Hindlimb muscle (tissue), 1 donor: Measurements from ENCODE around the gene HERC2. TPM values are rescaled to one million over a fixed set of nuclear protein-coding genes. Genes with fewer than 3 reads are reported as not detected.
A peak's percentile ranks its signal among the peaks of the same experiment; 100 is the strongest.
"Not testable (repeated sequence)": the region's sequence is repeated elsewhere in the genome, so short reads cannot be mapped to it uniquely, and the experiment has no call there.

Source experiments
- DNase-seq: peaks from one replicate; pipeline ENCODE4 v3.0.0-alpha.2; 2013
- polyA plus RNA-seq: library from polyadenylated mRNA; unstranded; fragments of 120-200 nt; gene quantifications from one replicate; pipeline ENCODE4 v1.2.1, GENCODE V29; 2013; ENCODE audit not compliant: insufficient read length

The HERC2 gene
- polyA plus RNA-seq, 1 donor: 38.3 TPM

DNA sequence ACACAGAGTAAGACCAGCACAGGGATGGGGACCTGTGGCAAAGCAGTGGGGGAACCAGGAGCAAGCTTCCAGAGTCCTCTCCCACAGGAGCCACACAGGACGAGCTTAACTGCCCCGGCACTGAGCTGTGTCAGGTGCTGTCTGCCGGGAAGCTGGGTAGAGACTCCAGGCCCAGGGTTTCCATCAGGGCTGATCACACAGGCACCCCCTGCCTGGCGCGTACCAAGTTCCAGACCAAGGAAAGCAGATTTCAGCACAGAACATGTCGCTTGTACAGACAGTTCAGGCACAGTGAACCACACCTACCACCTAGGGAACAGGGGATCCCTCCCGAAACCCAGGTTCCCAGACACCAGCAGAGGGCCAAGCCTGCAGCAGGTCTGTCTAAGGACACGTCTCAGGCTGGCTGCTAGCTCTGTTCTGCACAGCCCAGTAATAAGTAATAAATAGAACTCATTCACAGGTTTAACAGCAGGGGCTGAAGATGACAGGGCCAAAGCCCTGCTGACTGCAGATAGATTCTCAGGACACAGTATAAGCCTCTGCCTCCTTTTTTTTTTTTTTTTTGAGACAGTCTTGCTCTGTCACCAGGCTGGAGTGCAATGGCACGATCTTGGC, 192.6 kb downstream of the HERC2 start:
- no peak for DNase-seq

DNA sequence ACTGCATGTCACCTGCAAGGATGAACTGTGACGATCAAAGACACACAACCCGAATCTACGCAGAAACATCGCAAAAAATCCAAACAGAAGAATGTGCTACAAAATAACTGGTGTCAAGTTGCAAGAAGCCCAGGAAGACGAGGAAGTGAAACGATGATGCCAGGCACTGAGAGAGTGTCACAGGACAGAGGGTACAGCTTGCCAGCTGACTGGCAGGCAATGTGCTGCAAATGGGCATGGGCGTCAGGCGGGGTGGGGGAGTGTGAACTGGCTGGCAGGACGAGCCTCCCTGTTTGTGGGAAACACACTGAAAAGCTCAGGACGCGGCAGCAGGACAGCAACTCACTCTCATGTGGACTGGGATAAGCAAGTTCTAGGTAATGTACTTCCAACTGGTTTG, 193.9 kb downstream of the HERC2 start:
- no peak for DNase-seq

DNA sequence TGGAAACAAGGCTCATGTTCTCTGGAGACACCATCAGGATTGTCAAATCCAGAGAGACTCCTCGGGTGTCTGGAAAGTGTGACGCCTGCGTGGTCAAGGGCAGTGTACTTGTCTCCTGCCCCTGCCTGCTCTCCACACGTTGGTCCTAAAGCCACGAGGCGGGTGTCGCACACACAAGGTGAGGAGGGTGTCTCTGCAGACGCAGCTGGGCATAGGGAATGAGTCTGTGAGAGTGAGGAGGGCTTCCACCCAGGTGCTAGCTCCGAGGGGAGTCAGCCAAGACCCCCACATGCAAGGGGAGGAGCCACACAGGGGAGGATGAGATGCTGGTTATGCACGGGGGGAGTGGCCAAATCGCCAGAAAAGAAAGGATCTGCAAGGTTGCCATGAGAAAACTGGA, 194.9 kb downstream of the HERC2 start:
- no peak for DNase-seq

DNA sequence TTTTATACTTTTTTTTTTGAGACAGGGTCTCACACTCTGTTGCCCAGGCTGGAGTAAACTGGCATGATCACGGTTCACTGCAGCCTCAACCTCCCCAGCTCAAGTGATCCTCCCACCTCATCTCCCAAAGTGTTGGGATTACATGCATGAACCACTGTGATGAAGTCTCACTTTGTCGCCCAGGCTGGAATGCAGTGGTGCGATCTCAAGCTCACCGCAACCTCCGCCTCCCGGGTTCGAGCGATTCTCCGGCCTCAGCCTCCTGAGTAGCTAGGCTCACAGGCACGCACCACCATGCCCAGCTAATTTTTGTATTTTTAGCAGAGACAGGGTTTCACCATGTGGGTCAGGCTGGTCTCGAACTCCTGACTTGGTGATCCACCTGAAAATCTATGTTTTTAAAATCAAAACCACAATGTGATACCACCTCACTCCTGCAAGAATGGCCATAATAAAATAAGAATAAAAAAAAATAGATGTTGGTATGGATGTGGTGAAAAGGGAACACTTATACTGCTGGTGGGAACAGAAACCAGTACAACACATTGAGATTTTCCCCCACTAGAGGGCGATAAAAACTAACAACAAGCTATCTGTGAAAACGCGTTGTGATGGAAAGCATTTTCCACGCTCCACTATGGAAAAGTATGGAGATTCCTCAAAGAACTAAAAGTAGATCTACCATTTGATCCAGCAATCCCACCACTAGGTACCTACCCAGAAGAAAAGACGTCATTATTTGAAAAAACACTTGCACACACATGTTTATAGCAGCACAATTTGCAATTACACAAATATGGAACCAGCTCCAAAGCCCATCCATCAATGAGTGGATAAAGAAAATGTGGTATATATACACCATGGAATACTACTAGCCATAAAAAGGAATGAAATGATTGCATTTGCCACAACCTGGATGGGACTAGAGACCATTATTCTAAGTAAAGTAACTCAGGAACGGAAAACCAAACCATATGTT, 196.0 kb downstream of the HERC2 start:
- no peak for DNase-seq

DNA sequence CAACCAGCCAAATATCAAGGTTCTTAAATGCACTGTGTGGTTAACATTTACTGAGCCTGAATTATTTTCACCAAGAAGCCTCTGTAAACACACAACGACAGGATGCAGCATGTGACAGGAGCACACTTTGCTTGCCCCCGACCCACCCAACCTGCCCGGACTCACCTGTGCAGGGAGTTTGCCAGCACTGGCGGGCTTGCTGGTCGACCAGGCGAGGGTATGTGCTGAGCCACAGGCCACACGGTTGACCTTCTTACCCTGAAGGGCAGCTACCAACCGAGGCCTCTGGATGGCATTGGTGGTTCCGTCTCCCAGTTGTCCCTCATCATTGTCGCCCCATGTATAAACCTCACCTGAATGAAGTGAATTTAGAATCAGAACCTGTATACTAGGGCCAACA, 197.1 kb downstream of the HERC2 start:
- DNase-seq: no peak

DNA sequence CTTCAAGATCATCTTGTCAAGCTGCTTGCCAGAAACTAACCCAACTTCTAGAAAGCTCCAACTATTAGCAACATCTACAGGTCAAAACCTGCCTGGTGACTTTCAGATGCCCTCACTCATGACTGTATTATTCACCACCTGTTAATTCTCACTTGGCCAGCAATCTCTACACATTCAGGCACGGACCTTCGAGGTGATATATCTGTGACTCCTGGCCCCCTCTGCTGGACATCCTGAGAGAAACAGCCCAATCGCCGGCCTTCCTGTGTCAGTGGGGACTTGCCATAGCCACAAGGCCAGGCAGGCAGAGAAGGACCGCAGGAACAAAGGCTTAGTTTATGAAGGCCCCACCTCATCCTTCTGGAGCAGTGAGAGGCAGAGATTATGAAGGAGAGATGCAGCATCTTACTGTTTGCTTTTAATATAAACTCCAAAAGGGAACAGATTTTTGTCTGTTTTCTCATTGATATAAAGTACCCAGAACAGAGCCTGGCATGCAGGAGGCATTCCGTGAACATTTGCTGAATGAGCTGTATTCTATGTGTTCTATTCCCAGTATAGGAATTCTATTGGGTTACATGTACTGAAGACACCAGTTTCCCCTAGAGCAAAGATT, 198.5 kb downstream of the HERC2 start:
- peak; percentile 58 for DNase-seq

DNA sequence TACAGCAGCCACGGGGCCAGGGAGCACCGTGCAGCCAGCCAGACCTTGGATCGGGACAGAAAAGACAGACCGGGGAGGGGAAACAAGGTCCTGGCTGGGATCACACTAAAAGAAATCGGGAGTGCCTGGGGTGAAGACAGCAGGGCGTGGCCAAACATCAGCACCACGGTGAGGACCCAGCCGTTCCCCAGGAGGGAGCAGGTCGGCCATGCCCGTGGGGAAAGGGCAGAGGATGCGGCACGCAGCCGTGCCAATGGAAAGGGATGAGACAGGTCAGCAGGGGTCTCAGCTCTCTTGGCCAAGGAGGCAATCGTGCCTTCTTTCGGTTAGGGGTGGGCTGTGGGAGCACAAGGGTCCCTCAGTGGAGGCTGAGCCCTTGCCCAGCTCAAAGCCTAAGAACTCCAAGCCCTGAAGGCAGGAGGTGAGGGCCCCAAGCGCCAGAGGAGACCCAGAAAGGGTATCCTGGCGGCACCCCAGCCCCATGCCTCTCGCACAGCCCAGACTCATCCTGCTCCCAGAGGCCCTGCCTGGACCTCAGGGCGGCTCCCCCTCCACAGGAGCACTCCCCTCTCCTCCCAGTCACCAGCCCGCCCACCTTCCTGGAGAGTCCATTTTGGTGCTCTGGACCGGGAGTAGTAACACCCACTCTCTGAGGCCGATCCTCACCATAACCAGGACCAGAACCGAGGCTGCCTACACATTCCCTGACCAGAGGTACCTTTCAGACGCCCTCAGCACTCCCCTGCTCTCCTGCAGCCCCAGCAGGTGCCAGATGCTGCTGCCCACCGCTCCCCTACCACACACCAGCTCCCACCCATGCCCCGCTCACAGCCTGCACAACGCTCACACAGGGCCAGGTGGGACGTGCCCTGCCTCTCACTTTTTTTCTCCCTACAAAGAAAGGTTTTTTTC, 199.7 kb downstream of the HERC2 start:
- no peak for DNase-seq

DNA sequence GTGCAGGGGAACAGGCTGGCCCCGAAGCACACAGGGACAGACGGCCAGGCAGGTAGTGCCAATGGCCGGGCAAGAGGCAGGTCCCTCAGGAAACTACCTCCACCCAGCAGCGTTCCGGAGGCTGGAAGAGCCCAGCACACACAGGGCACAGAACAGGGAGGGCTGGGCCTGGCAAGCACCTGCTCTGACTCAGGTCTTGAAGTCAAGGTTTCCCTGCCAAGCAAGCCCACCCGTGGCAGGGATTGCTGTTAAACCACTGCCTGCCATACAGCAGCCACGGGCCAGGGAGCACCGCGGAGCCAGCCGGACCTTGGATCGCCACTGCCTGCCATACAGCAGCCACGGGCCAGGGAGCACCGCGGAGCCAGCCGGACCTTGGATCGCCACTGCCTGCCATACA, 200.4 kb downstream of the HERC2 start:
- not testable (repeated sequence) for DNase-seq

DNA sequence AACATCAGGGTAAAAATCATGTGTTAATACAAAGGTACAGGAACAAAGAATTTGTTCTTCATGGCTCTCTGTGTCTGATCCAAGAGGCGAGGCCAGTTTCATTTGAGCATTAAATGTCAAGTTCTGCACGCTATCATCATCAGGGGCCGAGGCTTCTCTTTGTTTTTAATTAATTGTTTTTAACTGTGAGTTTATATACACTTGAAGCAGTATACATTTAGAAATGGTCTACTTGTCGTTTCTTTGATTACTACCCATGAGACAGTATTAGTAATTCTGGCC, 201.7 kb downstream of the HERC2 start:
- DNase-seq: no peak

DNA sequence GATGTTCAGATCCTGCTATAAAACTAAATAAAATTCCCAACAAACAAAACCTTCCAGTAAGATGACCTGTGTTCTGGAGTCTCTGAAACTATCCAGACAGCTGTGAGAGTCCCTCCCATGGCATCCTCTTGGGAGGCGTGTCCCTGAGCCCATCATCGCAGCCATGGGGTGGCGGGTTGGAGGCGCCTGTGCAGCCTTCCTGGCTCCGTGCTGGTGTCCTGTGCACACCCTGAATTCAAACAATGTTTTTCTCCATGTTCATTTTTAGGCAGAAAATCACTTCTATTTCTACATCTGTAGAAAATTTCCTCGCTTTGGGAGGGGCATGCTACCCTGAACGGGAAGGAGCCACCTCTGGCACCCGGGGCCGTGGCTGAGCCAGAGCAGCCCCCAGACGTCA, 203.4 kb downstream of the HERC2 start:
- no peak for DNase-seq

DNA sequence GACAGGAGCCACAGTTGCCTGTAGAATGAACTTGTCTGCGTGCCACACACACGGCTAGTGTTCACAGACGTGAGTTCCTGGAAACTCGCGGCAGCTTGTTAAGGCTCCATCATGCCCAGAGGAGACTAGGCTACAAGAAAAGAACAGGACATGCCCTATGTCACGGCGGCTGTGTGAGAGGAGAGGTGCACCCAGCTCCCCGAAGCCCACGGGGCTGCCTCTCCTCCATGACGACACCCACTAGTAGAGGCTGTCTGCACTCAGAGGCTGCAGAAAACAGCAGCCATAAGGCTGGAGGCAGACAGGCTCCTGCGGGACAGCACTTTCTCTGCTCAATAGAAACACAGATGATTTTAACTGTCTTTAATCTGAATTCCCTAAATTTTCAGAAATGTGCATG, 203.9 kb downstream of the HERC2 start:
- DNase-seq: no peak

DNA sequence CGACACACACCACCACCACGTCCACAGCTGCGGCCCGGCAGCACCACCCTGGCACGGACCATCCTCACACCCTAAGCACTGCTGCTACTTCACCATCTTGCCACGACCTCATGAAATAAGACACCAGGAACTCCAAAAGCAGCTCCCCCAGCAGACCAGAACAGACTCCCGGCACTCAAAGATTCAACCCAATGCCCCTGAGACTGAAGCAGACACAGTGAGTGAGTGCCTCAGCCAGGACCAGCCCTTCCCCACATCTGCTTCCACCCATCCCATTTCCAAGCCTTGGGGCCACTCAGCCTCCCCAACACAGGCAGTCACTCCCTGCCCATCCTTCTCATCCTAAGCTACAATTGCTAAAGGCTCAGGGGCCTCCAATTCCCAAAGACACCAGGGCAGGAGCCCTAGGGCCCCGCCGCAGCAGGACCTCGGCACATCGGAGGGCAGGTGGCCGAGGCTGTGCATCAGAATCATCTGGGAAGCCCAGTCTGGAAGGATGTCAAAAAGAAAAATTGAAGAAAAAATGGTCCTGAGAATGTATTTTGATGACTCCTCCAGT, 204.5 kb downstream of the HERC2 start:
- DNase-seq: no peak

DNA sequence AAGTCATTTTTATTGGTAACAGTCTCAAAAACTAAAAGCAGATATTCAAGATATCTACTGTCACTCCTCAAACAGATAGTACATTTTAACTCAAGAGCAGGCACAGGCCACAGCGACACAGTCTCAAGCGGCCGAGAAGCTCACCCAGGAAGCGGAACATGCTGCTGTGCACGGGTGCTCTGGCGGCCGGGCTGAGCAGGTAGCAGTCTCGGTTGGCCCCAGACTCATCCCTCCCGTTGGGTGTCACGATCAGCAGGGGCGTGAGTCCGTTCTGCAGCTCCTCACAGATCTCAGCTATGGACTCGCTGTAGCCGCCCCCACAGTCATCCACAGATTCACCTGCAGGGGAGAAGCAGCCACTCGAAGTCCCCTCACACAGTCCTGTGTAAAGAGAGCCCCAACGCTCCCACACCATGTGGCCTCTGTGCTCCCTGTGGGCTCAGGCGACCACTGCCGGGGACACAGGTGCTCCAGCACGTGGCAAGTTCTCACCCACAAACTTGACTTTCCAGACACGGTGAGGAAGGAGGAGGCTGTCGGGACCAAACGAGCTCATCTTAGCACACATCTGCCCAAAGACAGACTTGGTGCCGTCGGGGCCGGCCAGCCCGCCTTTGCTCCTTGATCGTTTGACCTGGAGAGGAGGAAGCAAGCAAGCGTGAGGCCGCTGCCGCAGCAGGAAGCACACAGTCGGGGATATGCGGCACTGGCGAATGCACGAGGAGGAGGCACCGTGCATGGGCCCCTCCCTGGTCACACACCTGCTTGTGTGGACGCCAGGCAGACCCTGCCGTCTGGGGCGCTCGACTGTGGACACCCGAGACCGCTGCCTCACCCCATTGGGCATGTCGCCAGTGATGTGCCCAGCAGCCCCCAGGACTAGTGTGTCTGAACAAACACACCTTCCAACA, 205.2 kb downstream of the HERC2 start:
- no peak for DNase-seq

DNA sequence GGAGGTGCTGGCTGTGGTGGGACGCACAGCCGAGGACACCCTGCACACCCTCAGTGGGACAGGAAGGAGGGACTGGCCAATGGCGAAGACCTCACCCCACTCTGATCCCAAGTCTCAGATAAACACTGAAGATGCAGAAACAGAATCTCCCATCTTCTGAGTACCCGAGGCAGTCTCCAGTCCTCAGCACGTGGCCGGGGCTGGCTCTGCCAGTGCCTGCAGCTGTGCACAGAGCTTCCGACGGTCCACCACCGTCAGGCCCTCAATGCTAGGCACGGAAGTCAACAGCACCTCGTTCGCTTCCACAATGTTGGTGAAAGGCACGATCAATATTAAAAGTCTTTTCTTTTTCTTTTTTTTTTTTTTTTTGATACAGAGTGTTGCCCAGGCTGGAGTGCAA, 206.1 kb downstream of the HERC2 start:
- DNase-seq: no peak

DNA sequence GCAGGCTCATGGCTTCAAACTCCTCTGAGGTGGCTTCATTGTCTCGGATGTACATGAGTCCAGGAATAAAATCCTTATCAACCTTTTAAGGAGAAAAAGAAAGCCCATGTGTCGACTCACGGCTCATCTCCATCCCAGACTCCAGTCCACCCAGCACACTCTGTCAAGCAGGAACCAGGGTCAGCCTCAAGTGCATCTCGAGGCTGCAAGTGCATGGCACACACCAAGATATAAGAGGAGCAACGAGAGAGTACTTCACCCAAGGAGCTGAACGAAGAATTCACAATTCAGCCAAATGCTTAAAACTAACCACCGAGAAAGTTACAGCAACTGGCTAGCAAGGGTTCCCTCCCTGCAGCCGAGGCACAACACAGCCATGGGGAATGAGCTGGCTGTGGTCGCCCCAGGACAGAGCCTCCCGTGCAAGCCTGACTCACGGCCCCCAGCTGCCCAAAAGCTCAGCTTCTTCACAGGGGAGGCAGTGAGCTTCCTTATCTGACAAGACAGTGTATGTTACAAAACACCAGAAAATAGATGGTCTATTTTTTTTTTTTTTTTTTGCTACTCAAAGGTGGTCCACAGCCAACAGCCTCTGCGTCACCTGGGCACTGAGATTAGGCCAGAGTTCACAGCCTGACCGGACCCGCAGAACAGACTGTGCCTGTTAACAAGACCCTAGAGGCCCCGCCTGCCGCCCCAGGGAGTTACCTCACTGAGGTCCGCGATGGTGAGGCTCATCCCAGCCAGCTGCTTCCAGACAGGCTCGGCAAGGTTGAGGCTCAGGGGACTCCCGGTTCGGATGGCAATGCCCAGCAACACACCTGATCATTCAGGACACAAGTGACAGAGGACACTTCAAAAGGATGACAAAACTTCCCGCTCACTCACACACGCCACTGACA, 207.0 kb downstream of the HERC2 start:
- no peak for DNase-seq

DNA sequence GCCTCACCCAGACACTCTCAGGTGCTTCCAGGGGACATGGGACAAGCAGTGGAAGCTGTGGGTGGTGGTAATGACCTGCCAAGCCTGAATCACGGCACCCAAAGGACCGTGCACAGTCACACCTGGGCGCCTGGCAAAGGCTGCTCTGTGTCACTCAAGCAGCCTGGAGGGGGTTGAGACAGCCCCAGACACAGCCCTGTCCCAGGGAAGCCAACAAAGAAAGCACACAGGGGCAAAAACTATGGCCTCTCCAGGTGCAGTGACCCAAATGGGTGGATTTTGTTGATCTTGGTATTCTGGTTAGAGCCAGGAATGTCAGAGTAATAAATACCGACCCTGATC, 207.9 kb downstream of the HERC2 start:
- no peak for DNase-seq

DNA sequence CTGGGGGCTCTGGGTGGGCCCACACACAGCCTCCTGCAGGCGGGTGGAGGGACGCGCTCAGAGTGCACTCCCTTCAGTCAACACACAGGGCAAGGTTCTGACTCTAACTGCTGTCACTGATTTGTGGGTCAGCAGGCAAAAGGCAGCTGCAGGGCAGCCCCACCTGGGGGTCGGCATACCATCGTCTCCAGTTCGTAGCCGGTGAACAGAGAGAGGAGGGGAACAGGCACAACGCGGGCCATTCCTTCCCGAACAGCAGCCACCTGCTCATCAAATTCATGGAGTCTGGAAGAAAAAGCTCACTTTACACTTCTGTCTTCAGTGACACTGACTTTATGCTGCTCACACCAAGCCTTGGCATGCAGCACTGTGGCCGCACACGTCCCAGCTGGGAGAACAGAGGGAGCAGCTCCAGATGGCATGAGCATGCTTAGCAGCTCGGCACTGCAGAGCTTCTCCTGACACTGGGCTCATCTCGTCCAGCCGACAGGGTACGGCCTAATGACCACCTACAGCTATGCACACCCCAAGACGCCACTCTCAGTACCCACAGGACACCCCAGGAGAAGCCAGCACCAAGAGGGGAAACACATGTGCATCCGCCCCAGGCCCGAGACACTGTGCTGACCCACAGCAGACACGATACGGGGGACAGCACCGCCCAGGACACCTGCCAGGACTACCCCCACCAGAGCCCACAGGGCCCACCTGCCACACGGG, 208.4 kb downstream of the HERC2 start:
- no peak for DNase-seq

DNA sequence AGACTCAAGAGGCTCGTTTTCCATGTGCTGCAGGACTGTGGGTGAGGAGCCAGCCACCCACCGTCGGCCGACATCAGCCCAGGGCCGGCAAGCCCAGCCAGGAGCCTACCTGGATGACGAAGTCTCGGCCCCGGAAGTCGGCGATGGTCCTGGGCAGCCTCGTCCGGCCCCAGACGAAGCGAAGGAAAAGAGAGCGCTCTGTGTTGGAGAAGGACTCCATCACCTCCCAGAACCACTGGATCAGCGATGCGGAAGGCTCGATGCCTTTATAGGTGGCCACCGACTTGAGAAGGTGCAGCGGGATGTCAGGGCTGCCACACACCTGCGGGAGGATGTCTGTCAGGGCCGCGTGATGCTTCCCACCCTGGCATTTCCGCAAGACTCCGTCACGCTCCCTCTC, 209.0 kb downstream of the HERC2 start:
- DNase-seq: no peak

DNA sequence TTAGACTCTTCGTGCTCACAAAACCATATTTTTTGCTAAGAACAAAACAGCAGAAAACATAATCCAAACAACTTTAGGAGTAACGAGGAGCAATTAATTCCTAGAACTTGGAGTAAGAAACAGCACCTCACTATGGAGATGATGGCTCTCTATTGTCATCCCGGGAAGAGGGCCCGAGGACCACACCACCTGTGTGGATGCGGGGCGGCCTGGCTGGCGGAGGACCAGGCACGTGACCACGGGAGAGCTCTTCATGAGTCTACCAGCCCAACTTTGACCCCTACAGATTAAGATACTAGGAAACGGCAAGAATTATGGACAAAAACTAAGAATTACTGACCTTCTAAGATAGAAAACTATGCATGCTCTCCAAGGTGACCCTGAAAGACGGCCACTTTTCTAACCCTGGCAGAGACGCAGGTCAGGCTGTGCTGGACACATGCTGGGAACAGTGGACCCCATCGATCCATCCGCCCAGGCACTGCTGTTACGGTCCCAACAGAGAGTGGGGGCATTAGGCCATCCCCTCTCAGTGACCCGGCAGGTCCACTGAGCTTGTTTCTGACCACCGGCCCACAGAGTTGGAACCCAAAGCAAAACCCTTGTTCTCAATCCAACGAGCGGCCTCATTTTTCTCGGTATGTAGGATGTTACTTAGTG, 209.7 kb downstream of the HERC2 start:
- DNase-seq: no peak
